ENCODE data around the gene IL1RAP. TPM values are rescaled to one million over a fixed set of nuclear protein-coding genes. Genes with fewer than 3 reads are reported as not detected.

Gene IL1RAP
- total and polyA plus RNA-seq, 9 of the 15 experiments (the other 6 are each of a cell fraction or from before 2014, with no cell fraction given): 0.23 to 1.8 (median 0.88) TPM

- Histone ChIP-seq H3K79me2 (ENCODE audit: control insufficient read depth, insufficient read depth, low read length) (no peaks in the 10 kb centered on the region), H3K9ac (ENCODE audit: insufficient read depth in 1 of 2, low read depth in 2 of 2, low read length in 2 of 2) (no peak overlapping the region), H3K36me3 (ENCODE audit: control insufficient read depth, insufficient read depth, low read length) (no peaks in the 10 kb centered on the region), H3K4me3 (no peak overlapping the region), H3K4me1 (replicated peaks in 1 of 2; ENCODE audit: control insufficient read depth in 2 of 2, insufficient read depth in 2 of 2, low read length in 2 of 2) (no peaks in the 10 kb centered on the region), H4K20me1 (replicated peaks; ENCODE audit: control insufficient read depth, insufficient read depth, low read length) (no peaks in the 10 kb centered on the region), H3K9me1 (ENCODE audit: control insufficient read depth, insufficient read depth, low read length) (no peaks in the 10 kb centered on the region), H2AFZ (ENCODE audit: low read depth, low read length) (no peak overlapping the region), H3K9me3 (replicated peaks; ENCODE audit: control insufficient read depth, insufficient read depth, low read depth, low read length) (no peaks in the 10 kb centered on the region), H3K27ac (ENCODE audit: extremely low read depth, low read depth, low read length) (no peak overlapping the region), H3K27me3 (ENCODE audit: control insufficient read depth in 2 of 2, insufficient read depth in 2 of 2, low read length in 2 of 2) (no peaks in the 10 kb centered on the region), H3K4me2 (ENCODE audit: insufficient read depth, low read length) (no peak overlapping the region)
- intact Hi-C loops (cut with micrococcal nuclease): no loop called here
- ChIA-PET POLR2A (no interaction called here), CTCF (ENCODE audit: low intra/inter-chr PET ratio) (no interaction called here)
- FAIRE-seq (no peak), DNase-seq (ENCODE audit: extremely low read depth in 1 of 4, low spot score in 3 of 4) (no peak), ATAC-seq (no peak)
- in situ Hi-C loops (cut with MboI): no loop called here
- no TSS peak for BruUV-seq (replicated peaks)
- 0% methylated on average over 1 of the region's 1 CpG for WGBS (ENCODE audit: insufficient coverage, low coverage, missing lambda C conversion rate)
- TF ChIP-seq IFI16 (CRISPR knock-in tag; IDR thresholded peaks at IDR 0.05): no peak
- TF ChIP-seq ELK3 (CRISPR knock-in tag; IDR thresholded peaks at IDR 0.05): no peak
- TF ChIP-seq TAF7 (tag; IDR thresholded peaks at IDR 0.05): no peak
- no peak for TF ChIP-seq RERE (CRISPR knock-in tag; IDR thresholded peaks at IDR 0.05; ENCODE audit: borderline replicate concordance)
- TF ChIP-seq CXXC5 (CRISPR knock-in tag; IDR thresholded peaks at IDR 0.05): no peak
- TF ChIP-seq ZNF512 (tag; IDR thresholded peaks at IDR 0.05): no peak
- TF ChIP-seq KLF1 (tag; IDR thresholded peaks at IDR 0.05): no peak
- TF ChIP-seq POLR2H (tag; IDR thresholded peaks at IDR 0.05; ENCODE audit: low read depth): no peak
- no peak for TF ChIP-seq BRF1 (IDR thresholded peaks at IDR 0.05; ENCODE audit: borderline replicate concordance, extremely low read depth, insufficient read length)
- no peak for TF ChIP-seq HMBOX1 (IDR thresholded peaks at IDR 0.05)
- no peak for TF ChIP-seq BDP1 (IDR thresholded peaks at IDR 0.05; ENCODE audit: insufficient read depth, insufficient read length)
- TF ChIP-seq TRIM24 (IDR thresholded peaks at IDR 0.05): no peak
- TF ChIP-seq TEAD4 (IDR thresholded peaks at IDR 0.05; ENCODE audit: low read length): no peak
- TF ChIP-seq TEAD4 (CRISPR knock-in tag; IDR thresholded peaks at IDR 0.05; ENCODE audit: borderline replicate concordance): no peak
- TF ChIP-seq FOXM1 (IDR thresholded peaks at IDR 0.05; ENCODE audit: low read depth): no peak
- no peak for TF ChIP-seq FOXM1 (CRISPR knock-in tag; IDR thresholded peaks at IDR 0.05; ENCODE audit: low read depth)
Observed at GRCh38 chr3:190695225-190695624, 181.3 kb downstream of the IL1RAP start.
